T follicular helper cell (primary cell): Measurements from ENCODE around the gene IZUMO3.
"Not testable (repeated sequence)": the region's sequence is repeated elsewhere in the genome, so short reads cannot be mapped to it uniquely, and the experiment has no call there.

Experiments
- DNase-seq: peaks from one replicate; pipeline ENCODE4 v3.0.0-alpha.2; 2020; ENCODE audit warnings: low read depth
- total RNA-seq, 2 experiments: gene quantifications; one replicate each; lab custom pipeline; 2026; lab: John Stamatoyannopoulos, UW

IZUMO3 gene
- total RNA-seq: 0 reads per million in 2 experiments

- no peak for DNase-seq
Observed at GRCh38 chr9:24545847-24546522, at the start of gene IZUMO3. Gene IZUMO3 (minus strand): TSS chr9:24545897. CDS start chr9:24545649, 248 bp downstream.

- DNase-seq: no peak
Observed at GRCh38 chr9:24594234-24594850, 48.6 kb upstream of the IZUMO3 start.

- DNase-seq: no peak
Observed at GRCh38 chr9:24590432-24590831, 44.7 kb upstream of the IZUMO3 start.

GRCh38 chr9:24587883-24588282 is 42.2 kb upstream of the IZUMO3 start:
- DNase-seq: no peak

- no peak for DNase-seq
Observed at GRCh38 chr9:24582146-24583126, 36.7 kb upstream of the IZUMO3 start.

- not testable (repeated sequence) for DNase-seq
Observed at GRCh38 chr9:24580005-24580404, 34.3 kb upstream of the IZUMO3 start.

GRCh38 chr9:24572406-24572805 is 26.7 kb upstream of the IZUMO3 start:
- no peak for DNase-seq

GRCh38 chr9:24561957-24562356 is 16.3 kb upstream of the IZUMO3 start:
- no peak for DNase-seq

GRCh38 chr9:24553183-24553552 is 7.5 kb upstream of the IZUMO3 start:
- no peak for DNase-seq

- no peak for DNase-seq
Observed at GRCh38 chr9:24552526-24553182, 7.0 kb upstream of the IZUMO3 start.

- DNase-seq: no peak
Observed at GRCh38 chr9:24545285-24545684, 412 bp downstream of the IZUMO3 start.

GRCh38 chr9:24518545-24518944 is 27.2 kb downstream of the IZUMO3 start:
- no peak for DNase-seq

GRCh38 chr9:24516463-24516862 is 29.2 kb downstream of the IZUMO3 start:
- no peak for DNase-seq

GRCh38 chr9:24509850-24510249 is 35.8 kb downstream of the IZUMO3 start:
- no peak for DNase-seq

- DNase-seq: no peak
Observed at GRCh38 chr9:24504521-24504920, 41.2 kb downstream of the IZUMO3 start.

GRCh38 chr9:24502206-24502937 is 43.3 kb downstream of the IZUMO3 start:
- DNase-seq: no peak

GRCh38 chr9:24500761-24501160 is 44.9 kb downstream of the IZUMO3 start:
- no peak for DNase-seq

GRCh38 chr9:24498632-24499031 is 47.1 kb downstream of the IZUMO3 start:
- no peak for DNase-seq

GRCh38 chr9:24497671-24498070 is 48.0 kb downstream of the IZUMO3 start:
- DNase-seq: no peak
